HT-29 (cell line): ENCODE results near the gene LRP11. TPM values are rescaled to one million over a fixed set of nuclear protein-coding genes. Genes with fewer than 3 reads are reported as not detected.
"Not testable (repeated sequence)": the region's sequence is repeated elsewhere in the genome, so short reads cannot be mapped to it uniquely, and the experiment has no call there.

Source experiments
- DNase-seq: peaks from one replicate; pipeline ENCODE4 v3.0.0-alpha.2; 2015; ENCODE audit warnings: low spot score
- total RNA-seq: library from RNA; depleted of rRNA; stranded (reverse); fragments of >200 nt; shearing (Covaris generic); gene quantifications from 2 replicates; pipeline ENCODE4 v1.2.3, GENCODE V29; 2014

The LRP11 gene
- total RNA-seq, 1 experiment from 2014 or later = 37.9 TPM

DNA sequence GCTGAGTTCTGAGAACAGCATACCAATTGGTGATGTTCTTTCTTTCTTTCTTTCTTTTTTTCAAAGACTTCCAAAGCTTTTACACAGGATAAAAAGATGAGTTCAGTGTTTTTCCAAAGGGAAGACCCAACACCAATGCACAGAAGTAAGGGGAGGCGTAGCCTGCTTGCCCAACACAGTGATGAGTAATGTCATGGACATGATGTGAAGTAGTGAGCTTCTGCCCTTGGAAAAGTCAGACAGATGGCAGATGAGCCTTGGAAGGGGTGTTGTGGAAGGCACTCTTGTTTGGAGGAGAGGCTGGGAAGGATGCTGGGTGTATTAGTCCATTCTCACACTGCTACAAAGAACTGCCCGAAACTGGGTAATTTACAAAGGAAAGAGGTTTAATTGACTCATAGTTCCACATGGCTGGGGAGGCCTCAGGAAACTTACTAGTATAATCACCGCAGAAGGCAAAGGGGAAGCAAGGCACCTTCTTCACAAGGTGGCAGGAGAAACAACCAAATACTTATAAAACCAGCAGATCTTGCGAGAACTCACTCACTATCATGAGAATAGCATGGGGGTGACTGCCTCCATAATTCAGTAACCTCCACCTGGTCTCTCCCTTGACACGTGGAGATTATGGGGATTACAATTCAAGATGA is 12.6 kb downstream of the LRP11 start:
- DNase-seq = no peak

- not testable (repeated sequence) for DNase-seq
Measured at GRCh38 chr6:149848343-149848742, 15.8 kb downstream of the LRP11 start.

DNA sequence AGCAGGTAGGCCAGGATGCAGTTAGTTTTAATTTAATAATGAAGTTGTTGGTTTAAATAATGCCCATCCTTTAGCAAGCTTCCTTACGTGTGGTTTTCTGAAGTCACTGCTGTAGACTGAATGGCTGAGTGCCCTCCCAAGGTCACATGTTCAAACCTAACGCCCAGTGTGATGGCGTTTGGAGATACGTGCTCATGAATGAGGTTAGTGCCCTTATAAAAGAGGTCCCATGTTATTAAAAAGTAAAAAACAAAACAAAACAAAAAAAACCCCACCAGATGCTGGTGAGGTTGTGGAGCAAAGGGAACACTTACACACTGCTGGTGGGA is 16.3 kb downstream of the LRP11 start:
- DNase-seq = no peak

DNA sequence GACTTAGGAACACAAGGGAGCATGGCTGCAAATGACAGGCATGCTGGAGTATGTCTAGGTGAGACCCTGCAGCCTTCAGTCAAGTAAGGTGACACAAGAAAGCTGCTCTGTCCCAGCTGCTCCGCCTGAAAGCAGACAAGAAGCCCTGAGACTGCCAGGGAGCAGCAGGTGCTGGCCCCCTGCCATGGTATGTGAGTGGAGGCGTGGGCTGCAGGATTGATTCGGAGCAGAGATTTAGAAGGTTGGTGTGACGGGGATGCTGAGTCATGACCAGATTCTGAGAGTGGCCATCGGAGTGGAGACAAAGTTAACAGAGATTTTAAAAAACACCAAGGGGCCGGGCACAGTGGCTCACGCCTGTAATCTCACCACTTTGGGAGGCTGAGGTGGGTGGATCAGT is 17.8 kb downstream of the LRP11 start:
- peak; percentile 68 for DNase-seq

DNA sequence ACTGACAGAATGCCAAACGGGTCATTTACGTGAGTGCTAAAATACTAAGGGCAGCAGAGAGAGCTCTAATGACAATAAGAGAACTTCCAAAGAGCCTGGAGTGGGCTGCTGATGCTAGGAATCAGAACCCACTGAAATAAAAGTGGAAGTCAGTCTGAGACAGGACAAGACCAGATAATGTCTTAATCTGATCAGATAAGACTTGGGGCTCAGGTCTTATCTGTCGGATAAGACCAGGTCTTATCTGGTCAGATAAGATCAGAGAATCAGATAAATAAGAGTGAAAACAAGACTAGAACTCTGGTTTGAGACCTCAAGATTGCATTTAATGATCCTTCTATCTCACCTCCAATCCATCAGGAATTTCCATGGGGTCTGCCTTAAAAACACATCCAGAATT is 18.6 kb downstream of the LRP11 start:
- DNase-seq = no peak

GRCh38 chr6:149844480-149844879 is 19.7 kb downstream of the LRP11 start:
- DNase-seq = no peak

- not testable (repeated sequence) for DNase-seq
Measured at GRCh38 chr6:149844036-149844435, 20.1 kb downstream of the LRP11 start.

DNA sequence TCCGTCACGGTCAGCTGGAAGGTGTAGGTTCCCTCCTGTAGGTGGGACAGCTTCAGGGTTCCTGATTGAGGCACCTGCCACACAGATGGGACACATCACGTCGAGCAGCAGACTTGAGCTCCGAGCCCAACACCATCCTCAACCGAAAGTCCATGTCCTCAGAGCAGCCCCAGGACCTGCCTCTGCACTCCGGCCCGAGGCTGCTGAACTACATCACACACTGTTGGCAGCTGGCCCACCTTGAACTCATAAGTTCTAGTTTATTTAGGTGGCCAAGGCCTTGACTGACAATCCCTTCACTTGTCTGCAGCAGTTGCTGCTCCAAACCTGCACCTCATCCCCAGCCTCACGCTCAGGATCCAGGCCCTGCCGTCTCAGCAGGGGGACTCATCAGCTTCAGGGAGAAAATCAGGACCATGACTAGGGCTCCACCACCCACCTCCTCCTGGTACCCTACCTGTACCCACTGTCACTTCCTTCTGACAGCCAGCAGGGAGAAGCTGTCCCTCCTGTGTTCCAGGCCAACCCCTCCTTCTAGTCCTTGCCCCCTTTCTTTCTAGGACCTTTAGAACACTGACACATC is 21.0 kb downstream of the LRP11 start:
- DNase-seq = no peak

- DNase-seq = peak; percentile 41
Measured at GRCh38 chr6:149842331-149842730, 21.8 kb downstream of the LRP11 start.

GRCh38 chr6:149840345-149841075 is 23.6 kb downstream of the LRP11 start:
- DNase-seq = peak; percentile 91

DNA sequence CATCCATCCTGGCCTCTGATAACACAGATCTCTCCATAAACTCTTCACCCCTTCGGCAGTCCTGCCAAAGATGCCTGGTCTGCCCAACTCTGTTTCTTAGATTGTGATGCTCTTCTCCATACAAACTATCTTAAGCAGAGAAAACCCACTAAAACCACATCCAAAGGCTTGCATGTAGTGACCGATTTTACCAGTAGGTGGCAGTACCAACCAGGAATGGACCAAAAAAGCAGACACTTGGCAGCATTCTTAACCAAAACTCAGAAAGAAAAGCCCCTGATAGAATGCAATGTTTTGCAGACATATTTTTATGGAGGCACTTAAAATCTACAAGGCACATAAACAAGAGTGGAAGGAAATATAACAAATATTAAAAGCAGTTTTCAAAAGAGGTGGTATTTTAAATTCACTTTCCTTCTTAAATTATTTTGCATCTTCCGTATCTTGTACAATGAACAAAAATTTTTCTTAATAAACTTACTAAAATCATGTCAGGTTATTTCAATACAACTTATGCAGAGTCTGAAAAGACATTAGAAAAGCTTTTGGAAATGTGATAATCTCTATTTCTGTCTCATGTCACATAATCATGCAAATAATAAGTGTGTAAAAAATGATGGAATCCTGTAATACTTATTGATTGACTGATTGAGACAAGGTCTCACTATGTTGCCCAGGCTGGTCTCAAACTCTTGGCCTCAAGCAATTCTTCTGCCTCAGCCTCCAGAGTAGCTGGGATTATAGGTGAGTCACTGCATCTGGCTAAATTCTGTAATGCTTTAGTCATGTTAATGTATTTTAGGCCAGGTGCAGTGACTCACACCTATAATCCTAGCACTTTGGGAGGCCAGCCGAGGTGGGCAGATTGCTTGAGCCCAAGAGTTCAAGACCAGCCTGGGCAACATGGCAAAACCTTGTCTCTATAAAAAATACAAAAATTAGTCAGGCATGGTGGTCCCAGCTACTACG is 29.4 kb downstream of the LRP11 start:
- DNase-seq = peak; percentile 82

DNA sequence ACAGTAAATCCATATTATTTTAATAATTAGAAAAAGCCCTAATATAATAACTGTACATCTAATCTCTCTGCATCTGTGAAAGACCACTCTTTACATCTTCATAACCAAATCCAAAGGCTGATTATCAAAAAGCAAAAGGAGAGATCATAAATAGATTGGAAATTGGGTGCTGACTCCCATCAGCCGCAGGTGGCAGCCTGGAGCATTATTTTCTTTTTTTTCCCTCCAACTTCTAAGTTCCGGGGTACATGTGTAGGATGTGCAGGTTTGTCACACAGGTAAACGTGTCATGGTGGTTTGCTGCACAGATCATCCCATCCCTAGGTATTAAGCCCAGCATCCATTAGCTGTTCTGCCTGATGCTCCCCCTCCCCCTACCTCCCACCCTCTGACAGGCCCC is 30.5 kb downstream of the LRP11 start:
- no peak for DNase-seq

- DNase-seq = no peak
Measured at GRCh38 chr6:149831308-149831820, 32.8 kb downstream of the LRP11 start.

- DNase-seq = no peak
Measured at GRCh38 chr6:149830731-149831307, 33.3 kb downstream of the LRP11 start.

- DNase-seq = no peak
Measured at GRCh38 chr6:149825292-149825691, 38.9 kb downstream of the LRP11 start.

DNA sequence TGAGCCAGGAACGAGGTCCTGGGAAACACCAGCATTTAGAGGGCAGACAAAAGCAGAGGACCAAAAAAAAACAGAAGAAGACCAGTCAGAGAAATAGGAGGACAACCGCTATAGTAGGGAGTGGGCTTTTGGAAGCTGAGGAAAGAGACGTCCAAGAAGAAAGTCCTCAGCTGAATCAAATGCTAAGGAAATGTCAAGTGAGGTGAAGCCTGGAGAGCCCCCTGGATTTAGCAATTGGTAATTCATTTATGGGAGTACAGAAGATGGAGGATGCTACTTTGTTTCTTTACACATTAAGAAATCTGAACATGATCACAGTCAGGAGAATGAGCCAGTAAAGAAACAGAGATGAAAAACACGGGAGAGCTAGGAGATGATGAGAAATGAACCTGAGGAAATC is 41.1 kb downstream of the LRP11 start:
- DNase-seq = no peak

DNA sequence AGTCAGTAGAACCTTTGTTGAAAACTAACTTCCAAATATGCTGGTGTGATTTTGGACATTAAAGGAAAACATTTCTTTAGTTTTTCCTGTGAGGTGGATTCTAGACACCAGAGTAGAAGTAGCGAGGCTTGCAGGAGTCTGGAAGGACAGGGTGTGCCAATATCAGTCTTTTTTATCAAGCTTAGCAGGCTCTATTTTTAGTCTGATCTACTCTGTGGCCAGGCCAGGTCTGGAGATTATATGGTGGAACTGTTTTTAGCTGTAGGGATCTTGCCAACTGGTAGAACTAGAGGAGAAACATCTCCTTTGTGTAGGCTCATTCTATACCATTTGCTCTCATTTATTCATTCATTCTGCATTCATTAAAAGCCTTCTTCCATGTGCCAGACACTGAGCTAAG is 42.7 kb downstream of the LRP11 start:
- DNase-seq = no peak

- no peak for DNase-seq
Measured at GRCh38 chr6:149820506-149820905, 43.7 kb downstream of the LRP11 start.

- DNase-seq = no peak
Measured at GRCh38 chr6:149815788-149816187, 48.4 kb downstream of the LRP11 start.

GRCh38 chr6:149813351-149813750 is 50.8 kb downstream of the LRP11 start:
- DNase-seq = no peak

DNA sequence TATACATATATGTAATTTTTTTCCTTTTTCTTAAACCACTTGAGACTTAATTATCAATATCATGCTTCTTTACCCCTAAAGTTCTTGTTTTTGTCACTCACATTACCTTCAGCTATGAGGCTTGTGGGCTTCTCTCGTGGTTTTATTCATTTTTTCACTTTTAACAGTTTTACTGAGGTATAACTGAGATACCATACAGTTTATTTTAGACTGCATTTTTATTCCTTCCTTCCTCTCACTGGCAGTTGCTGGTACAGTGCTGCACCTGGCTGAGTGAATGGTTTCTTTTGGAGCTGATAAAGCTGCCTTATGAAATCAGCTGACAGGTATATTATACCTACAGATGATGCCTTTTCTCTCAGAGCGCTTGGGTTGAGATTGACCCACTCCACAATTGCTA is 54.4 kb downstream of the LRP11 start:
- DNase-seq = no peak
